GM18505 (cell line): ENCODE results near the gene AP3D1.

ENCODE experiments used
- ATAC-seq: cut with Tn5 transposase; IDR thresholded peaks from one replicate; pipeline ENCODE4 v1.9.1; 2021; ENCODE audit not compliant: unreplicated experiment
- POLR2A ChIP-seq: IDR thresholded peaks from 4 replicates; pipeline ENCODE4 v1.6.1; 2011; ENCODE audit warnings: borderline replicate concordance; ENCODE audit not compliant: insufficient read depth, insufficient read length; ENCODE audit errors: extremely low read depth

AP3D1 gene

GRCh38 chr19:2190848-2191455, 39.6 kb upstream of the AP3D1 start:
- no peak for TF ChIP-seq POLR2A
- no peak for ATAC-seq

GRCh38 chr19:2189880-2190279, 38.5 kb upstream of the AP3D1 start:
- no peak for TF ChIP-seq POLR2A
- ATAC-seq = no peak

- ATAC-seq = no peak
- no peak for TF ChIP-seq POLR2A
These were observed 37.5 kb upstream of the AP3D1 start for GRCh38 chr19:2188708-2189385.

GRCh38 chr19:2187159-2187558, 35.8 kb upstream of the AP3D1 start:
- no peak for TF ChIP-seq POLR2A
- ATAC-seq = no peak

- no peak for TF ChIP-seq POLR2A
- ATAC-seq = no peak
These were observed 34.9 kb upstream of the AP3D1 start for GRCh38 chr19:2186071-2186846.

GRCh38 chr19:2185734-2186070, 34.3 kb upstream of the AP3D1 start:
- no peak for ATAC-seq
- TF ChIP-seq POLR2A = no peak

- TF ChIP-seq POLR2A = no peak
- no peak for ATAC-seq
These were observed 33.1 kb upstream of the AP3D1 start for GRCh38 chr19:2184422-2184975.

- TF ChIP-seq POLR2A = no peak
- no peak for ATAC-seq
These were observed 30.2 kb upstream of the AP3D1 start for GRCh38 chr19:2181633-2181997.

GRCh38 chr19:2180881-2181632, 29.7 kb upstream of the AP3D1 start:
- no peak for TF ChIP-seq POLR2A
- ATAC-seq = no peak

GRCh38 chr19:2180114-2180513, 28.7 kb upstream of the AP3D1 start:
- no peak for TF ChIP-seq POLR2A
- no peak for ATAC-seq

- no peak for TF ChIP-seq POLR2A
- ATAC-seq = no peak
These were observed 27.7 kb upstream of the AP3D1 start for GRCh38 chr19:2179095-2179494.

GRCh38 chr19:2176337-2176994, 25.1 kb upstream of the AP3D1 start:
- no peak for ATAC-seq
- no peak for TF ChIP-seq POLR2A

GRCh38 chr19:2175742-2176141, 24.4 kb upstream of the AP3D1 start:
- no peak for ATAC-seq
- TF ChIP-seq POLR2A = no peak
